HPDE6-E6E7 (cell line): ENCODE results near the gene RRBP1.

ENCODE experiments used
- DNase-seq: peaks from one replicate; pipeline ENCODE4 v3.0.0; 2011; ENCODE audit warnings: missing footprints; ENCODE audit errors: extremely low spot score

Gene RRBP1

GRCh38 chr20:17636523-17637412, 45.3 kb downstream of the RRBP1 start:
- no peak for DNase-seq

GRCh38 chr20:17635332-17636244, 46.5 kb downstream of the RRBP1 start:
- DNase-seq = no peak

- no peak for DNase-seq
Observed at GRCh38 chr20:17634661-17635331, 47.2 kb downstream of the RRBP1 start.

DNA sequence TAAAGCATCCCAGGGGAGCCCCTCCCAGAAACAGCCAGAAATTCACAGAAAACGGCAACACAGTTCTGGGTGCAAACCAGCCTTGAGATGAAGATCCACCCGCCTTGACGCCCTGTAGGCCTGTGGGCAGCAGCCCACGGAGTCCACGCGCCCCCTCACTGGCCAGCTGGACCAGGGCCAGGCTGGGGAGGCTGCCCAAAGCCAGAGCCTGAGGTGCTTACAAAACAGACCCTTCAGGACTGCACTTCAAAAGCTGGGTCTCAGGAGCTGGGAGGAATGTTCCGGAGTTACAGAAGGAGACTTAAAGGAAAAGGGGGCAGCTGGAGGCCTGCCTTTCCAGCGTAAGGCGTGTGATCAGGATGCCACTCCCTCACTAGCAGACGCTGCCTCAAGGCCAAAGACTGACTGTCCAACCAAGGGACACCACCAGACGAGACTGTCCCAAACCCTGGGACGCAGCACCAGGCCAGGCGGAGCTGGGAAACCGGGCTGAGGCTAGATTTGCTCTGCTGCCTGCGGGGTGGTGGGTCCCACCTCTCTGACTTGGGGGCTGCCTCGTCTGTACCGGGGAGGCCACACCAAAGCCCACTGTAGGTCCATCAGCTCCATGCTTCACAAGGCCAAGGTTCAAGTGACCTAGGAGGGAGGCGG, 48.1 kb downstream of the RRBP1 start:
- DNase-seq = no peak

- no peak for DNase-seq
Observed at GRCh38 chr20:17633221-17633849, 48.7 kb downstream of the RRBP1 start.

DNA sequence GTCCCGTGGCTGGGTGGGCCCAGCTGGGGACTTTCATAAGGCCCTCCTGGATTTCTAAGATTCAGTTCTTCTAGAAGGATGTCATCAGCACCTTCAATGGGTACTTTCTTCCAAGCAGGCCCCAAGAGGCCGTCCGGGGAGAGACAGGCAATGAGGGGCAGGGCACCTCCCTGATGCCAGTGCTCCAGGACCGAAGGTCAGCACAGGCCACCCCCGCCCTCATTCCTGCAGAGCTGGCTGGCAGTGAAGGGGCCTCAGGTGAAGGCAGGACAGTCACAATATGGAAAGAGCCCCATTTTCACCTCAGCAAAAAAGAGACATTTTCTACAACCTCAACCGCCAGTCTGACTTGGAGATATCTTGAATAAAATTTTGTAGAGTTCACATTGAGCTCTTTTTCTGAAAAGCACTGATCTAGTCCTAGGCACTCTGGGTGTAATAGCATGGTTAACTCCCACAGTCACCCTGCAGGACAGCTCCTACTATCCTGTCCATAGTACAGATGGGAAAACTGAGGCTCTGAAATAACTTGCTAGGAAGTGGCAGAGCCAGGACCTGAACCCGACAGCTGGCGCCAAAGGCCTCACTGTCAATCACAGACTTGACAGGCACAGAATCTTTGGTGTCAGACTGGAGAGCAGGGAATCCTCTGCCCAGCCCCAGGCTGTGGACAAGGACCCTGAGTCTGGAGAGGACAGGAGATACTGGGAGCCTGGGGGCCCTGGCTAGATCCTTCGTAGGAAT, 50.3 kb downstream of the RRBP1 start:
- no peak for DNase-seq

DNA sequence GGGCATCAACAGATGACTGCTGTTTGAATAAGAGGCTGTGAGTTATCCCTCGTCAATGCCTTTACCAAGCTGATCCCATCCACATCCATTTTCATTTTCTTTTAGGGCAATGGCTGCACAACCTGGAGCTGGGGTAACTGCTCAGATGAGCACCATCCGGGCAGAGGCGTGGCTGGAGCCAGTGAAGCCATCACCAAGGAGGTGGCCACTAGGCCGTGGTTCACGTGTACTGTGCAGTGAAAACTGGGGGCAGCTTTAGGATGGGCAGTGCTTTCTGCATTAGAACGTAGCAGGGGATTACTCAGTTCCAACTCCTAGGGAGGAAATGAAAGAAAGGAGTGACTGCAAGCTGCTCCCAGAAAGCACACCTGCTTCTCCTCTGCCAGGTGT, 51.2 kb downstream of the RRBP1 start:
- no peak for DNase-seq

GRCh38 chr20:17630151-17630805, 51.8 kb downstream of the RRBP1 start:
- DNase-seq = no peak

GRCh38 chr20:17629678-17630089, 52.4 kb downstream of the RRBP1 start:
- DNase-seq = no peak

GRCh38 chr20:17629025-17629424, 53.0 kb downstream of the RRBP1 start:
- no peak for DNase-seq

- no peak for DNase-seq
Observed at GRCh38 chr20:17628101-17628841, 53.8 kb downstream of the RRBP1 start.

GRCh38 chr20:17627101-17627955, 54.7 kb downstream of the RRBP1 start:
- DNase-seq = no peak

GRCh38 chr20:17626217-17627007, 55.6 kb downstream of the RRBP1 start:
- DNase-seq = no peak

- no peak for DNase-seq
Observed at GRCh38 chr20:17625246-17626051, 56.6 kb downstream of the RRBP1 start.

GRCh38 chr20:17624551-17625245, 57.3 kb downstream of the RRBP1 start:
- no peak for DNase-seq

DNA sequence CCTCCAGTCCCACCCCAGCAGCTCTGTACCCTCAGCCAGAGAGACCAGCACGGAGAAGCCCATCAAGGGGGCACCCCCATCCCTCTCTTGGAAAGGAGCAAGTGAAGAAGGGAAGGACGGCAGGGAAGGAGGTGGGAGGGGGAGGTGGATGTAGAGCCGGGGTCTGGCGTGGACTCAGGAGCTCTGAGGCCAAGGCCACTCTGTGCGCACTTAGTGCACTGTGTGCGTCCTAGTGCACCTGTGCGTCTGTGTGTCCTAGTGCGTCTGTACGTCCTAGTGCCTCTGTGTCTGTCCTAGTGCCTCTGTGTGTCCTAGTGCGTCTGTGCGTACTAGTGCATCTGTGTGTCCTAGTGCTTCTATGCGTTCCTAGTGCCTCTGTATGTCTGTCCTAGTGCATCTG, 58.0 kb downstream of the RRBP1 start:
- DNase-seq = no peak
